Esophagus squamous epithelium (tissue), 5 donors: Measurements from ENCODE around the gene PTCHD4. TPM values are rescaled to one million over a fixed set of nuclear protein-coding genes. Genes with fewer than 3 reads are reported as not detected.

Experiments used
- DNase-seq: peaks from one replicate; lab custom pipeline; 2025; lab: John Stamatoyannopoulos, UW
- H3K27ac ChIP-seq, 4 donors: fragments of 200-600 bp; sonication (generic); one replicate each; pipeline ENCODE4 v1.5.1; 2016 to 2019; ENCODE audit warnings: mild to moderate bottlenecking in 1 of 4
- H3K27me3 ChIP-seq, 4 donors: fragments of 200-600 bp; sonication (generic); 1 replicate in 3 of 4; 2 replicates in 1 of 4; pipeline versions ENCODE4 v1.5.1 to v1.6.0; 2017 to 2021; ENCODE audit warnings: antibody characterized with exemption in 1 of 4
- H3K36me3 ChIP-seq, 3 donors: fragments of 200-600 bp; sonication (generic); one replicate each; pipeline ENCODE4 v1.5.1; 2016 to 2019
- H3K4me1 ChIP-seq, 3 donors: fragments of 200-600 bp; sonication (generic); one replicate each; pipeline ENCODE4 v1.5.1; 2017 to 2019
- H3K4me3 ChIP-seq, 4 donors: fragments of 200-600 bp; sonication (generic); 1 replicate in 3 of 4; 2 replicates in 1 of 4; pipeline ENCODE4 v1.5.1; 2016 to 2019; ENCODE audit warnings: mild to moderate bottlenecking in 2 of 4, moderate library complexity in 1 of 4
- H3K9me3 ChIP-seq, 3 donors: fragments of 200-600 bp; sonication (generic); one replicate each; pipeline ENCODE4 v1.5.1; 2016 to 2019
- POLR2A ChIP-seq, 4 donors: fragments of 450-650 bp; IDR thresholded peaks; one replicate each; pipeline ENCODE4 v1.6.1; 2017; ENCODE audit warnings: antibody characterized with exemption in 4 of 4, mild to moderate bottlenecking in 4 of 4, moderate library complexity in 3 of 4
- WGBS, 2 donors: methylation state at CpG; one replicate each; pipeline ENCODE4 v1.1.5; 2018; 5-methylcytosine and 5-hydroxymethylcytosine counted together
- intact Hi-C: fragments of 100-400 bp; cut with DNase I; formaldehyde crosslinking; loops from one replicate; pipeline ENCODE4 v1.15.0; 2022
- total RNA-seq, 4 donors: library from RNA; depleted of rRNA; stranded (reverse); fragments of >200 nt; gene quantifications; one replicate each; pipeline ENCODE4 v1.1.0, GENCODE V29; 2016
- TF ChIP-seq, protein P1 (sequence below), 6 experiments: fragments of 450-650 bp in 4 of 6; fragments of 200-600 bp in 2 of 6; sonication (generic) in 2 of 6; IDR thresholded peaks; one replicate each; pipeline ENCODE4 v1.5.1; 2016 to 2019; ENCODE audit warnings: antibody characterized with exemption in 6 of 6, mild to moderate bottlenecking in 4 of 6, moderate library complexity in 4 of 6
- donor health status: DM: yes; HTN: yes; CAD: no.

PTCHD4 gene
- total RNA-seq, 4 donors from 2014 or later = 0.19 to 0.22 TPM; not detected in 2

DNA sequence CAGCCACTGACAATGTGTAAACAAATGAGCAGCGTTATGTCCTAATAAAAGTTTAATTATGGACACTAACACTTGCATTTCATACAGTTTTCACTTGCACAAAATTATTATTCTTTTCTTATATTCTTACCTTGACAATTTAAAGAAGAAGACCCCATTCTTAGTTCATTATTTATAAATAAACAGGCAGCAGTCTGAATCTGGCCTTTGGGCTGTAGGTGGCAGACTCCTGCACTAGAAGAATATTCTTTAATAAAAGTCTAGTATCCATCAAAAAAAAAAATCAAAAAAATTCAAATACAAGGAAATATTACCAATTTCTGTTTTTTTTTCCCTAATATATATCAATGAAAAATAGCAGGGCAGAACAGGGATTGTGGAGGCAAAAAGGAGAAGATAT, 24.8 kb downstream of the PTCHD4 start:
- no peak for DNase-seq
- Histone ChIP-seq H3K9me3 (no peaks in the 10 kb centered on the region), H3K4me3 (no peak overlapping the region), H3K27ac (no peak overlapping the region), H3K36me3 (no peaks in the 10 kb centered on the region), H3K4me1 (no peaks in the 10 kb centered on the region), H3K27me3 (no peaks in the 10 kb centered on the region)
- WGBS, 2 donors = 65 to 75% methylated on average over 1 of the region's 1 CpG
- intact Hi-C loops = no loop called here
- TF ChIP-seq, protein P1, sequence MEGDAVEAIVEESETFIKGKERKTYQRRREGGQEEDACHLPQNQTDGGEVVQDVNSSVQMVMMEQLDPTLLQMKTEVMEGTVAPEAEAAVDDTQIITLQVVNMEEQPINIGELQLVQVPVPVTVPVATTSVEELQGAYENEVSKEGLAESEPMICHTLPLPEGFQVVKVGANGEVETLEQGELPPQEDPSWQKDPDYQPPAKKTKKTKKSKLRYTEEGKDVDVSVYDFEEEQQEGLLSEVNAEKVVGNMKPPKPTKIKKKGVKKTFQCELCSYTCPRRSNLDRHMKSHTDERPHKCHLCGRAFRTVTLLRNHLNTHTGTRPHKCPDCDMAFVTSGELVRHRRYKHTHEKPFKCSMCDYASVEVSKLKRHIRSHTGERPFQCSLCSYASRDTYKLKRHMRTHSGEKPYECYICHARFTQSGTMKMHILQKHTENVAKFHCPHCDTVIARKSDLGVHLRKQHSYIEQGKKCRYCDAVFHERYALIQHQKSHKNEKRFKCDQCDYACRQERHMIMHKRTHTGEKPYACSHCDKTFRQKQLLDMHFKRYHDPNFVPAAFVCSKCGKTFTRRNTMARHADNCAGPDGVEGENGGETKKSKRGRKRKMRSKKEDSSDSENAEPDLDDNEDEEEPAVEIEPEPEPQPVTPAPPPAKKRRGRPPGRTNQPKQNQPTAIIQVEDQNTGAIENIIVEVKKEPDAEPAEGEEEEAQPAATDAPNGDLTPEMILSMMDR (IDR thresholded peaks at IDR 0.05) = peak in 1 of 6 experiments; percentile 10
- TF ChIP-seq POLR2A (IDR thresholded peaks at IDR 0.05) = no peak

DNA sequence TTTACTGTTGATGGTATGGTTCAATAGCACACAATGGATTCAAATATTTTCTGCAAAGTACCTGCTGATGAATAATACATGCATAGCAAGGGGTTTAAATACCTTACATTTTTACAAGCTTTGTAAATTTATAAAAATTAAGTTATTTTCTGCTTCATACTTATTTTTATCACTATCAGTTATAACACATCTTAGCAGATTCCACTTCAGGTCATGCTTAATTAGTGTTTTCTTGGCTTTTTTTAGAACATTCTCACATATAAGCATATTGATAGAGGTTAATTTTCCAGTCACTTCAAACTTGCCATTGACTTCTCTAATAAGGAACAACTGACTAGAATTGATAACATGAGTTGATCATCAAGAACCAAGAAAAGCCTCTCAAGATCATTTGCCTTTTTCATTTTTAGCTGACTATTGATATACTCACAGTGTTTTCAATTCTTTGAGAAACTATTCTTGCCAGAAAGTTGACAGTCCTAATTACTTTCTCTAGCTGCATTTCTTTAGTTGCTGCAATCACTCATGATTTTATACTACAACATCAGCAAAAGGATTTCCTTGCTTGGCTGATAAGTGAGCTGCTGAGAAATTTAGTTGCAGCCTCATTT, 25.8 kb downstream of the PTCHD4 start:
- H3K36me3 ChIP-seq = no peaks in the 10 kb centered on the region
- TF ChIP-seq POLR2A (IDR thresholded peaks at IDR 0.05) = no peak
- TF ChIP-seq, protein P1 (IDR thresholded peaks at IDR 0.05) = no peak
- DNase-seq = no peak
- no peaks in the 10 kb centered on the region for H3K4me1 ChIP-seq
- H3K4me3 ChIP-seq = no peak overlapping the region
- no peaks in the 10 kb centered on the region for H3K9me3 ChIP-seq
- intact Hi-C loops = no loop called here
- H3K27me3 ChIP-seq = no peaks in the 10 kb centered on the region
- H3K27ac ChIP-seq = no peak overlapping the region

DNA sequence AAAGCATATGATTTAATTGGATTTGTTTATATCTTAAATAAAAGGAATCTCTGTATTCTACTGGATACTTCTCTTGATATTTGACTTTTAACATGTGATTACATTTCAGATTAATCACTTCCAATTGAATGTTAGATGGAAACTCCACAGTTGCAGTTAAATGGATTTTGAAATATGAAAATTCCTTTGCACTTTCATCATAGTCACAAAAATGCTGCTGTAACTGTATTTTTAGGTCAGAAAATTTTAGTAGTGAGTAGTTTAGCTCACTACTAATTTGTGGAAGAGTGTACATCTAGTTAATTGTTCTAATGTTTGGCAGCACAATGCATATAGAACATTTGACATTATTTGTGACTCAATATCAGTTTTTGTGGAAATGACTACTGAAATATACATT, 26.8 kb downstream of the PTCHD4 start:
- no peaks in the 10 kb centered on the region for H3K4me1 ChIP-seq
- TF ChIP-seq, protein P1 (IDR thresholded peaks at IDR 0.05) = no peak
- no peak for TF ChIP-seq POLR2A (IDR thresholded peaks at IDR 0.05)
- intact Hi-C loops = no loop called here
- DNase-seq = no peak
- H3K27ac ChIP-seq = no peak overlapping the region
- no peaks in the 10 kb centered on the region for H3K9me3 ChIP-seq
- no peaks in the 10 kb centered on the region for H3K36me3 ChIP-seq
- H3K27me3 ChIP-seq = no peaks in the 10 kb centered on the region
- H3K4me3 ChIP-seq = no peak overlapping the region

DNA sequence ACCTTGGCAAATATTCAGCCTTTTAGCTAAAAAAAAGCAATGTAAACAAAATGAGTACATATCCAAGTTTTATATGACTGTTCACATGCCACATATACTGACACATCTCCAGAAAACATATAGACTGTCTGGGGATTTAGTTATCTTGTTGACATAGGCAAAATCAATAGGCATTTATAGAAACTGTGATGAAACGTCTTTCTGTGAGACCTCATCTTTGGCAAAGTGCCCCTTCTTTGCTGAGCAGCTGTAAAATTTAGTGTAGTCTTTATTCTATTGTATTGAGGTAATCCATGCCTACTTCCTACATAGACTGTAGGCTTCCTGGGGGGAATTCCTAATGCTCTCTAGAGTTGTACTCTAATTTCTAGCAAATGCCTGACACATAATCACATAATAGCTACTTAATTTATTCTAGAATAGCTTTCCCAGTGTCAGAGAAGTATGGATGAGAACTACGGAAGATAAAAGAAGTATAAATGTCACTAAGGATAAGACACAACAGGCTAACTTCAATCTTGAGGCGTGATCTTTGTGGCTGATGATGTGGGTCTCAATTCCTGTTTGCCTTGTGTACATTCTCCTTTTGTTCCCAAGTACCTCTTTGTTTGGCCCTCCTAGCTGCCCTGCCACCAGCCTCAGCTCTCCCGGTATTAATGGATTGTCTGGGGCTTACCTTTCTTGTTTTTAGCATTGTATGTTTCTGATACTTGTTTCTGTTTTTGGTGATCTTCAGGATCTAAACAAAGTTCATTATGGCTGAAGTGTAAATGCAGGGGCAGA, 30.6 kb downstream of the PTCHD4 start:
- 53 to 60% methylated on average over 4 of the region's 4 CpGs for whole genome bisulfite sequencing, 2 donors
- no peak overlapping the region for H3K4me3 ChIP-seq
- no peaks in the 10 kb centered on the region for H3K9me3 ChIP-seq
- intact Hi-C loops = no loop called here
- H3K27ac ChIP-seq = no peak overlapping the region
- no peaks in the 10 kb centered on the region for H3K36me3 ChIP-seq
- no peaks in the 10 kb centered on the region for H3K4me1 ChIP-seq
- no peaks in the 10 kb centered on the region for H3K27me3 ChIP-seq
- no peak for TF ChIP-seq POLR2A (IDR thresholded peaks at IDR 0.05)
- TF ChIP-seq, protein P1 (IDR thresholded peaks at IDR 0.05) = no peak
- DNase-seq = no peak

DNA sequence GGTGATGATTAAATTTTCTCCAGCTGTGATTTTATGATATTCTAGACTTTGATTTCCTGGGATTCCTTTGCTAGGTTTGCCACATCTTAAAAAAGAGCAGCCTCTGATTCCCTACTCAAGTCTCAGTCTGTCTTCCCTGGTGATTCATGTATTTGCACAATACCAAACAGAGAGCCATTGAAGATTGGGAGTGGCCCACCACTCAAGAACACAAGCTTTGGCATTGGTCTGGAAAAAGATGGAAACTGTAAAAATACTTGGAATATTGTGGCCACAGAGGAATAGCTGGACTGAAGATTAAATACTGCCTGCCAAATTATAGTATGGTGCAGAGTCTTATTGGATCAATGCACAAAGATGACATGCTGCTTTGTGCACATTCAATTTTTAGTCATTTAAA, 32.9 kb downstream of the PTCHD4 start:
- H3K27me3 ChIP-seq = no peaks in the 10 kb centered on the region
- H3K4me3 ChIP-seq = no peak overlapping the region
- no peak overlapping the region for H3K27ac ChIP-seq
- intact Hi-C loops = no loop called here
- no peak for DNase-seq
- no peaks in the 10 kb centered on the region for H3K4me1 ChIP-seq
- no peaks in the 10 kb centered on the region for H3K9me3 ChIP-seq
- H3K36me3 ChIP-seq = no peaks in the 10 kb centered on the region
- TF ChIP-seq, protein P1 (IDR thresholded peaks at IDR 0.05) = no peak
- TF ChIP-seq POLR2A (IDR thresholded peaks at IDR 0.05) = no peak
